HFF-Myc (cell line): ENCODE data around the gene VPS13D.

Source experiments
- DNase-seq: peaks from one replicate; pipeline ENCODE4 v3.0.0-alpha.2; 2011; ENCODE audit warnings: low read depth; ENCODE audit errors: extremely low read depth
- H3K4me3 ChIP-seq: replicated peaks from 2 replicates; pipeline ENCODE4 v1.5.1; 2011; ENCODE audit warnings: low read depth, mild to moderate bottlenecking, control low read depth, low read length
- CTCF ChIP-seq: IDR thresholded peaks from 2 replicates; pipeline ENCODE4 v1.5.1; 2012; ENCODE audit warnings: mild to moderate bottlenecking, low read depth, low read length, control low read depth; ENCODE audit errors: missing control alignments

VPS13D gene

GRCh38 chr1:12229835-12230548 is at the start of gene VPS13D:
Gene VPS13D, plus strand, starts transcription at chr1:12230030. Its CDS starts 4,237 bp downstream, at chr1:12234267.
- H3K4me3 ChIP-seq = peak within 1 kb of the TSS; percentile 96
- DNase-seq = no peak
- peak; percentile 84 for TF ChIP-seq CTCF

GRCh38 chr1:12180315-12180714 is 49.5 kb upstream of the VPS13D start:
- no peak overlapping the region for H3K4me3 ChIP-seq
- TF ChIP-seq CTCF = no peak
- DNase-seq = no peak

GRCh38 chr1:12180903-12181302 is 48.9 kb upstream of the VPS13D start:
- no peak for TF ChIP-seq CTCF
- no peak for DNase-seq
- no peak overlapping the region for H3K4me3 ChIP-seq

GRCh38 chr1:12181568-12181967 is 48.3 kb upstream of the VPS13D start:
- DNase-seq = no peak
- no peak for TF ChIP-seq CTCF
- no peak overlapping the region for H3K4me3 ChIP-seq

GRCh38 chr1:12182410-12182984 is 47.3 kb upstream of the VPS13D start:
- TF ChIP-seq CTCF = no peak
- DNase-seq = no peak
- no peak overlapping the region for H3K4me3 ChIP-seq

- no peak for DNase-seq
- H3K4me3 ChIP-seq = no peak overlapping the region
- TF ChIP-seq CTCF = no peak
Observed at GRCh38 chr1:12183095-12183794, 46.6 kb upstream of the VPS13D start.
